Measurements from ENCODE around the gene ITGAL.

DNA sequence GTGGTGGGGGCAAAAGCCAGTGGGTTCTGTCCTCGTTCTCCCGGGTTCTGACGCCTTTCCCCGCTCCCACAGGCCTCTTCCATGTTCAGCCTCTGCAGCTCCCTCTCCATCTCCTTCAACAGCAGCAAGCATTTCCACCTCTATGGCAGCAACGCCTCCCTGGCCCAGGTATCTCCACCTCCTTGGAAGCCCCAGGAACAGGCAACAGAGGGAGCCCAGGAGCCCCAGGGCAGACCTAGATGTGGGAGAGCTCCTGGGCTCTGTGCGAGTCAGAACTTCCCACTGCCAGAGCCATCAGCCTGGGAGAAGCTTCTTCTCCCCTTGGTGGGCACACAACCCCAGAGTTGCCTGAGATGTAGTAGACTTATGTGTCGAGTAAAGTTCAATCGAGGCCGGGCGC is 46.0 kb downstream of the ITGAL start:
- TF ChIP-seq ELF4 (IDR thresholded peaks at IDR 0.05) = no peak
- TF ChIP-seq FOXK2 (IDR thresholded peaks at IDR 0.05) = no peak
- no peak for TF ChIP-seq BHLHE40 (IDR thresholded peaks at IDR 0.05; ENCODE audit: borderline replicate concordance)
- no peak for TF ChIP-seq FOXA1 (IDR thresholded peaks at IDR 0.05)
- TF ChIP-seq, protein P1, sequence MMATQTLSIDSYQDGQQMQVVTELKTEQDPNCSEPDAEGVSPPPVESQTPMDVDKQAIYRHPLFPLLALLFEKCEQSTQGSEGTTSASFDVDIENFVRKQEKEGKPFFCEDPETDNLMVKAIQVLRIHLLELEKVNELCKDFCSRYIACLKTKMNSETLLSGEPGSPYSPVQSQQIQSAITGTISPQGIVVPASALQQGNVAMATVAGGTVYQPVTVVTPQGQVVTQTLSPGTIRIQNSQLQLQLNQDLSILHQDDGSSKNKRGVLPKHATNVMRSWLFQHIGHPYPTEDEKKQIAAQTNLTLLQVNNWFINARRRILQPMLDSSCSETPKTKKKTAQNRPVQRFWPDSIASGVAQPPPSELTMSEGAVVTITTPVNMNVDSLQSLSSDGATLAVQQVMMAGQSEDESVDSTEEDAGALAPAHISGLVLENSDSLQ (IDR thresholded peaks at IDR 0.05) = no peak
